GM21447 (cell line): ENCODE results near the gene SPC24.
"Not testable (repeated sequence)": the region's sequence is repeated elsewhere in the genome, so short reads cannot be mapped to it uniquely, and the experiment has no call there.

Source experiments
- ATAC-seq: cut with Tn5 transposase; IDR thresholded peaks from one replicate; pipeline ENCODE4 v1.9.1; 2021; ENCODE audit not compliant: unreplicated experiment

The SPC24 gene

DNA sequence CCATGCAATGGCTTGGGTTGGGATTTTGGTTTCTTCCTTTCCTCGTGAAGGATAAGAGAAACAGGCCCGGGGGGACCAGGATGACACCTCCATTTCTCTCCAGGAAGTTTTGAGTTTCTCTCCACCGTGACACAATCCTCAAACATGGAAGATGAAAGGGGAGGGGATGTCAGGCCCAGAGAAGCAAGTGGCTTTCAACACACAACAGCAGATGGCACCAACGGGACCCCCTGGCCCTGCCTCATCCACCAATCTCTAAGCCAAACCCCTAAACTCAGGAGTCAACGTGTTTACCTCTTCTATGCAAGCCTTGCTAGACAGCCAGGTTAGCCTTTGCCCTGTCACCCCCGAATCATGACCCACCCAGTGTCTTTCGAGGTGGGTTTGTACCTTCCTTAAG lies 24.1 kb downstream of the SPC24 start:
- no peak for ATAC-seq

DNA sequence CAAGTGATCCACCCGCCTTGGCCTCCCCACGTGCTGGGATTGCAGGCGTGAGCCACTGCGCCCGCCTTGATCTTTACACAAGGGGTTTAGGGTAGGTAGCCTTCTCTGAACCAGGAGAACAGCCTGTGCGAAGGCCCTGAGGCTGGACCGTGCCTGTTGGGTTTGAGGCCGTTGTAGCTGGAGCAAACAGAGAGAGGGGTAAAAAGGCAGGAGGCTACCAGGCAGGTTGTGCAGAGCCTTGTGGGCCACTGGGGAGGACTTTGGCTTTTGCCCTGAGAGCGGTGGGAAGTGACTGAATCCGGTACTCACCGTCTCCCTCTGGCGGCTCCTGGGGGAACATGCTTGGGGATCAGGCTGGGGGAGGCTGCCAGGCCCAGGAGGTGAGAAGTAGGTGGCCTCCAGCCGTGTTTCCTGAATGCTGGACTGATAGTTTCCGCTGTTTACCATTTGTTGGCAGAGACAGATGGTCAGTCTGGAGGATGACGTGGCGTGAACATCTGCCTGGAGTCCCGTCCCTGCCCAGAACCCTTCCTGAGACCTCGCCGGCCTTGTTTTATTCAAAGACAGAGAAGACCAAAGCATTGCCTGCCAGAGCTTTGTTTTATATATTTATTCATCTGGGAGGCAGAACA lies 24.6 kb downstream of the SPC24 start:
- ATAC-seq = no peak

DNA sequence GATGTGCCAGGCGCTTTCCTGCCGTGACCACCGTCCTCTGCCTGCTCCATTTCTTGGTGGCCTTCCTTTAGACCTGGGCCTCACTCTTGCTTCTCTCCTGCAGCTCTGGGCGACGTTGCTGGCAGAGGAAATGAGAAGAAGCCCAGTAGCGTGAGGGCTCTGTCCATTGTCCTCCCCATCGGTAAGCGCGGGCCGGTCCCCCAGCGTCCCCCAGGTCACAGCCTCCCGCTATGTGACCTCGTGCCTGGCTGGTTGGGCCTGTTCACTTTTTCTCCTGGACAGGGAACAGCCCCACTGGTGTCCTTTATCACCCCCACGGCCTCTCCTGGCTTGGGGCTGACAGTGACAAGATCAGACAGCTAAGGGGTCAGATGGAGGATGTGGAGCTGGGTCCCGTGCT lies 27.7 kb downstream of the SPC24 start:
- ATAC-seq = no peak

DNA sequence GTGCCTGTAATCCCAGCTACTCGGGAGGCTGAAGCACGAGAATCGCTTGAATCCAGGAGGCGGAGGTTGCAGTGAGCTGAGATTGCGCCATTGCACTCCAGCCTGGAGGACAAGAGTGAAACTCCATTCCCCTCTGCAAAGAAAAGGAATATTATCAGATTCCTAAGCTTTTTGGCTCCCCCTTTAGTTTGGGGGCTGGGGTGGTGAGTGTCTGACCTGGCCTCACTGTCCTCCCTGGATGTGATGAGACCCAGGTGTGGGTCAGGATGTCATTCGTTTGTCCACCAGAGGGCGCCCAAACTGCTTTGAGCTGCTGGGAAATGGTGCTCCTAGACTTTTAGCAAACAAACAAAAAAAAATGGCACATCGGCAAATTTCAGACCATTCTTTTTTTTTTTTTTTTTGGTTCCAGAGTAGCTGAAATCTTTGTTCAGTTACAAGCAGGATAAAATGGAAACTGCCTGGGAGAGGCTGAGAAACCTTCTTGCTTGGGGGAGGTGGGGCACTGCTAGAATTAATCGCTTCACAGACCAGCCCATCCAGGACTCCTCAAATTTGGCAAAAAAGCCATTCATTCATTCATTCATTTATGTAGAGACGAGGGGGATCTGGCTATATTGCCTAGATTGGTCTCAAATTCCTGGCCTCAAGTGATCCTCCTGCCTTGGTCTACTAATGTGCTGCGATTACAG lies 29.4 kb downstream of the SPC24 start:
- no peak for ATAC-seq

DNA sequence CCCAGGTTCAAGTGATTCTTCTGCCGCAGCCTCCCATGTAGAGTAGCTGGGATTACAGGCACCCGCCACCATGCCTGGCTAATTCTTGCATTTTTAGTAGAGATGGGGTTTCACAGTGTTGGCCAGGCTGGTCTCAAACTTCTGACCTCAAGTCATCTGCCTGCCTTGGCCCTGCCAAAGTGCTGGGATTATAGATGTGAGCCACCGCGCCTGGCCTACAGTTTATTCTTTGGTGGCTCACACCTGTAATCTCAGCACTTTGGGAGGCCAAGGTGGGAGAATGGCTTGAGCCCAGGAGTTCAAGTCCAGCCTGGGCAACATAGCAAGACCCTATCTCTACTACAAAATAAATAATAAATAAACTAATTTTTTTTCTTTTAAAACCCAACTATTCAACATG lies 31.4 kb downstream of the SPC24 start:
- not testable (repeated sequence) for ATAC-seq

DNA sequence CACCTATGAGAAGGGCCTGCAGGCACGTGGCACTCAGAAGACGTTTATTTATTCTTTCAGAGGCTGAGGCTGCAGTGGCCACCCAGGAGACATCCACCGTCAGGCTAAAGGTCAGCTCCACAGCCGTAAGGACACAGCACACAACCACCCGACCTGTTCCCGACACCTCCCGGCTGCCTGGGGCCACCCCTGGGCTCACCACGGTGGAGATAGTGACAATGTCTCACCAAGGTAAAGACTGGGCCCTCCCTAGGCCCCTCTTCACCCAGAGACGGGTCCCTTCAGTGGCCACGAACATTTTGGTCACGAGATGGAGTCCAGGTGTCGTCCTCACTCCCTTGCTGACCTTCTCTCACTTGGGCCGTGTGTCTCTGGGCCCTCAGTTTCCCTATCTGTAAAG lies 32.5 kb downstream of the SPC24 start:
- ATAC-seq = no peak

DNA sequence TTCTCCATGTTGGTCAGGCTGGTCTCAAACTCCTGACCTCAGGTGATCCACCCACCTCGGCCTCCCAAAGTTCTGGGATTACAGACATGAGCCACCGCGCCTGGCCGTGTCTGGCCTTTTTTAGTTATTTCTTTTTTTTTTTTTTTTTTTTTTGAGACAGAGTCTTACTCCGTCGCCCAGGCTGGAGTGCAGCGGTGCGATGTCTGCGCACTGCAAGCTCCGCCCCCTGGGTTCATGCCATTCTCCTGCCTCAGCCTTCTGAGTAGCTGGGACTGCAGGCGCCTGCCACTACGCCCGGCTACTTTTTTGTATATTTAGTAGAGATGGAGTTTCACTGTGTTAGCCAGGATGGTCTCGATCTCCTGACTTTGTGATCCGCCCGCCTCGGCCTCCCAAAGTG lies 33.6 kb downstream of the SPC24 start:
- not testable (repeated sequence) for ATAC-seq

DNA sequence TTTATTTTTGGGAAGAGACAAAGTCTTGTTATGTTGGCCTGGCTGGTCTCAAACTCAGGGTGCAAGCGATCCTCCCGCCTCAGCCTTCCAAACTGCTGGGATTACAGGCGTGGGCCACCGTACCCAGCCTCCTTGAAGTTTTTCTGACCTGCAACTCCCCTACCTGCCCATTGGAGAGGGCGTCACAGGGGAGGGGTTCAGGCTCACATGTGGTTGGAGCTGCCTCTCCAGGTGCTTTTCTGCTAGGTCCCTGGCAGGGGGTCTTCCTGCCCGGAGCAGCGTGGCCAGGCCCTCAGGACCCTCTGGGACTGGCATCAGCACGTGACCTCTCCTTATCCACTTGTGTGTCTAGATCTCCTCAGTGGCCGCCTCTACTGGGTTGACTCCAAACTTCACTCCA lies 39.1 kb downstream of the SPC24 start:
- no peak for ATAC-seq

DNA sequence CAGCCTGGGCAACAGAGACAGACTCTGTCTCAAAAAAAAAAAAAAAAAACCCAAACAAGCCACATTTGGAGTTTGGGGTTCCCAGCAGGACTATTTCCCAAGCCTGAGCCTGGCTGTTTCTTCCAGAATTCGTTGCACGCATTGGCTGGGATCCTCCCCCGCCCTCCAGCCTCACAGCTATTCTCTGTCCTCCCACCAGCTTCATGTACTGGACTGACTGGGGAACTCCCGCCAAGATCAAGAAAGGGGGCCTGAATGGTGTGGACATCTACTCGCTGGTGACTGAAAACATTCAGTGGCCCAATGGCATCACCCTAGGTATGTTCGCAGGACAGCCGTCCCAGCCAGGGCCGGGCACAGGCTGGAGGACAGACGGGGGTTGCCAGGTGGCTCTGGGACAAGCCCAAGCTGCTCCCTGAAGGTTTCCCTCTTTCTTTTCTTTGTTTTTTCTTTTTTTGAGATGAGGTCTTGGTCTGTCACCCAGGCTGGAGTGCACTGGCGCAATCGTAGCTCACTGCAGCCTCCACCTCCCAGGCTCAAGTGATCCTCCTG lies 39.6 kb downstream of the SPC24 start:
- no peak for ATAC-seq

DNA sequence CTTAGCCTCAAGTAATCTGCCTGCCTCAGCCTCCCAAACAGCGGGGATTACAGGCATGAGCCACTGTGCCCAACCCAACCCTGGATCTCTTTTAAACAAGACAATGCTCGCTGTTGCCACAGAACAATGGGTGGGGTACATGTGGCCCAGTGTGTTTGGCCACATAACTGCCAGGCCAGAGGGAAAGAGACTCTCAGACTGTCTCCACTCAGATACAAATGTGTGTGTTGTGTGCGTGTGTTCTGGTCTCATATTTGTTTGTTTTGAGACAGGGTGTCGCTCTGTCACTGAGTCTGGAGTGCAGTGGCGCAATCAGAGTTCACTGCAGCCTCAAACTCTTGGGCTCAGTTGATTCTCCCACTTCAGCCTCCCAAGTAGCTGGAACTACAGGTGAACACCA lies 40.5 kb downstream of the SPC24 start:
- no peak for ATAC-seq

DNA sequence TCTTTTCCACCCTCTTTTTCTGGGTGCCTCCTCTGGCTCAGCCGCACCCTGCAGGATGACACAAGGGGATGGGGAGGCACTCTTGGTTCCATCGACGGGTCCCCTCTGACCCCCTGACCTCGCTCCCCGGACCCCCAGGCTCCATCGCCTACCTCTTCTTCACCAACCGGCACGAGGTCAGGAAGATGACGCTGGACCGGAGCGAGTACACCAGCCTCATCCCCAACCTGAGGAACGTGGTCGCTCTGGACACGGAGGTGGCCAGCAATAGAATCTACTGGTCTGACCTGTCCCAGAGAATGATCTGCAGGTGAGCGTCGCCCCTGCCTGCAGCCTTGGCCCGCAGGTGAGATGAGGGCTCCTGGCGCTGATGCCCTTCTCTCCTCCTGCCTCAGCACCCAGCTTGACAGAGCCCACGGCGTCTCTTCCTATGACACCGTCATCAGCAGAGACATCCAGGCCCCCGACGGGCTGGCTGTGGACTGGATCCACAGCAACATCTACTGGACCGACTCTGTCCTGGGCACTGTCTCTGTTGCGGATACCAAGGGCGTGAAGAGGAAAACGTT lies 42.4 kb downstream of the SPC24 start:
- ATAC-seq = no peak

DNA sequence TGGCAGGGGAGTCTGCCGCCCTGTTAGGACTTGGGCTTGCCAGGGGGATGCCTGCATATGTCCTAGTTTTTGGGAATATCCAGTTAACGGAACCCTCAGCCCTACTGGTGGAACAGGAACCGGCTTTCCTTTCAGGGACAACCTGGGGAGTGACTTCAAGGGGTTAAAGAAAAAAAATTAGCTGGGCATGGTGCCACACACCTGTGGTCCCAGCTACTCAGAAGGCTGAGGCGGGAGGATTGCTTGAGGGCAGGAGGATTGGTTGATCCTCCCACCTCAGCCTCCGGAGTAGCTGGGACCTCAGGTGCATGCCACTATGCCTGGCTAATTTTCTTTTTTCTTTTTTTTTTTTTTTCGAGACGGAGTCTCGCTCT lies 43.8 kb downstream of the SPC24 start:
- ATAC-seq = no peak

DNA sequence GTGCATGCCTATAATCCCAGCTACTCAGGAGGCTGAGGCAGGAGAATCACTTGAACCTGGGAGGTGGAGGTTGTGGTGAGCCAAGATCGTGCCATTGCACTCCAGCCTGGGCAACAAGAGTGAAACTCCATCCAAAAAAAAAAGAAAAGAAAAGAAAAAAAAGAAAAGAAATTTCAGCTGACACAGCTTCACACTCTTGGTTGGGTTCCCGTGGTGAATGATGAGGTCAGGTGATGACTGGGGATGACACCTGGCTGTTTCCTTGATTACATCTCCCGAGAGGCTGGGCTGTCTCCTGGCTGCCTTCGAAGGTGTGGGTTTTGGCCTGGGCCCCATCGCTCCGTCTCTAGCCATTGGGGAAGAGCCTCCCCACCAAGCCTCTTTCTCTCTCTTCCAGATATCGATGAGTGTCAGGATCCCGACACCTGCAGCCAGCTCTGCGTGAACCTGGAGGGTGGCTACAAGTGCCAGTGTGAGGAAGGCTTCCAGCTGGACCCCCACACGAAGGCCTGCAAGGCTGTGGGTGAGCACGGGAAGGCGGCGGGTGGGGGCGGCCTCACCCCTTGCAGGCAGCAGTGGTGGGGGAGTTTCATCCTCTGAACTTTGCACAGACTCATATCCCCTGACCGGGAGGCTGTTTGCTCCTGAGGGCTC lies 44.3 kb downstream of the SPC24 start:
- ATAC-seq = no peak

DNA sequence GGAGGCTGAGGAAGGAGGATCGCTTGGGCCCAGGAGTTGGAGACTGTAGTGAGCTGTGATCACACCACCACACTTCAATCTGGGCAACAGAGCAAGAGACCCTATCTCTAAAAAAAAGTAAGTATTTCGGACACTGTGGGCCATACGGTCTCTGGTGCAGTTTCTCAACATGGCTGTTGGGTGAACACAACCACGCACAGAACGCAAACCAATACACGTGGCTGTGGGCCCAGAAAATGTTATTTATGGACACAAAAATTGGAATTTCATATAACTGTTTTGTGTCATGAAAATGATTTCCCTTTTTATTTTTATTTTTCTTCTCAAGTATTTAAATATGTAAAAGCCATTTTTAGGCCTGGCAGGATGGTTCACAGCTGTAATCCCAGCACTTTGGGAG lies 46.8 kb downstream of the SPC24 start:
- ATAC-seq = no peak

DNA sequence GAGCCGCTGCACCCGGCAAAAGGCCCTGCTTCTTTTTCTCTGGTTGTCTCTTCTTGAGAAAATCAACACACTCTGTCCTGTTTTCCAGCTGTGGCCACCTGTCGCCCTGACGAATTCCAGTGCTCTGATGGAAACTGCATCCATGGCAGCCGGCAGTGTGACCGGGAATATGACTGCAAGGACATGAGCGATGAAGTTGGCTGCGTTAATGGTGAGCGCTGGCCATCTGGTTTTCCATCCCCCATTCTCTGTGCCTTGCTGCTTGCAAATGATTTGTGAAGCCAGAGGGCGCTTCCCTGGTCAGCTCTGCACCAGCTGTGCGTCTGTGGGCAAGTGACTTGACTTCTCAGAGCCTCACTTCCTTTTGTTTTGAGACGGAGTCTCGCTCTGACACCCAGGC lies 49.1 kb downstream of the SPC24 start:
- no peak for ATAC-seq

DNA sequence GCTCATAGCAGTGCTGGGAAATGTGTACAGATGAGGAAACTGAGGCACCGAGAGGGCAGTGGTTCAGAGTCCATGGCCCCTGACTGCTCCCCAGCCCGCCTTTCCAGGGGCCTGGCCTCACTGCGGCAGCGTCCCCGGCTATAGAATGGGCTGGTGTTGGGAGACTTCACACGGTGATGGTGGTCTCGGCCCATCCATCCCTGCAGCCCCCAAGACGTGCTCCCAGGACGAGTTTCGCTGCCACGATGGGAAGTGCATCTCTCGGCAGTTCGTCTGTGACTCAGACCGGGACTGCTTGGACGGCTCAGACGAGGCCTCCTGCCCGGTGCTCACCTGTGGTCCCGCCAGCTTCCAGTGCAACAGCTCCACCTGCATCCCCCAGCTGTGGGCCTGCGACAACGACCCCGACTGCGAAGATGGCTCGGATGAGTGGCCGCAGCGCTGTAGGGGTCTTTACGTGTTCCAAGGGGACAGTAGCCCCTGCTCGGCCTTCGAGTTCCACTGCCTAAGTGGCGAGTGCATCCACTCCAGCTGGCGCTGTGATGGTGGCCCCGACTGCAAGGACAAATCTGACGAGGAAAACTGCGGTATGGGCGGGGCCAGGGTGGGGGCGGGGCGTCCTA lies 50.5 kb downstream of the SPC24 start:
- ATAC-seq = no peak

DNA sequence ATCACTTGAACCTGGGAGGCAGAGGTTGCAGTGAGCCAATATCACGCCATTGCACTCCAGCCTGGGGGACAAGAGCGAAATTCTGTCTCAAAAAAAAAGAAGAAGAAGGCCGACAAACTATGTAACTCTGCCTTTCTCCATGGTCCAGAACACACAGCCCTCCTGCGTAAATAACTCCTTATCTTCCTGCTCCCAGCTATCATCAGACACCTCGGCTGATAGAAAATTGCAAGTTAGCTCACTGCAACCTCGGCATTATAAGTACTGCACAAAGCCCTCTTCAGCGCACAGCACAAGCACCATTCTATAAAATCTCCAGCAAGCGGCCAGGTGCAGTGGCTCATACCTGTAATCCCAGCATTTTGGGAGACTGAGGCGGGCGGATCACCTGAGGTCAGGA lies 51.9 kb downstream of the SPC24 start:
- not testable (repeated sequence) for ATAC-seq

DNA sequence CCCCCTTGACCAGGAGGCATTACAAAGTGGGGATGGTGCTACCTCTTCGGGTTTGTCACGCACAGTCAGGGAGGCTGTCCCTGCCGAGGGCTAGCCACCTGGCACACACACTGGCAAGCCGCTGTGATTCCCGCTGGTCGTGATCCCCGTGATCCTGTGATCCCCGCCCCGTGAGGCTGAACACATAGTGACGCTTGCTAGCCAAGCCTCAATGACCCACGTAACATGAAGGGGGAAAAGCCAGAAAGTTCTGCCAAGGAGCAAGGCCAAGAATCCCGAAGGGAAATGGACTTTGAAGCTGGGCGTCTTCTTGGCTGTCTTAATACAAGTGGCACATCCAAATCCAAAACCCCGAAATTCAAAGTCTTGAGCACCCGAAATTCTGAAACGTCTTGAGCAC lies 52.6 kb downstream of the SPC24 start:
- no peak for ATAC-seq

DNA sequence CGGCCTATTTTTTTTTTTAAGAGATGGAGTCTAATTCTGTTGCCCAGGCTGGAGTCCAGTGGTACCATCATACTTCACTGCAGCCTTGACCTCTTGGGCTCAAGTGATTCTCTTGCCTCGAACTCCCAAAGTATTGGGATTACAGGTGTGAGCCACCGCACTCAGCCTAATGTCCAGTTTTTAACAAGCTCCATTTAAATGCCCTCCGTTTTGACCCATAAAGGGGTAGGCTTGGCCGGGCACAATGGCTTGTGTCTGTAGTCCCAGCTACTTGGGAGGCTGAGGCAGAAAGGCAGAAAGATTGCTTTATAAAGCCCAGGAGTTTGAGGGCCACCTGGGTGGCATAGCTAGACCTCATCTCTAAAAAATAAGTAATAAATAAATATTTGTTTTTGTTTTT lies 54.5 kb downstream of the SPC24 start:
- ATAC-seq = no peak

DNA sequence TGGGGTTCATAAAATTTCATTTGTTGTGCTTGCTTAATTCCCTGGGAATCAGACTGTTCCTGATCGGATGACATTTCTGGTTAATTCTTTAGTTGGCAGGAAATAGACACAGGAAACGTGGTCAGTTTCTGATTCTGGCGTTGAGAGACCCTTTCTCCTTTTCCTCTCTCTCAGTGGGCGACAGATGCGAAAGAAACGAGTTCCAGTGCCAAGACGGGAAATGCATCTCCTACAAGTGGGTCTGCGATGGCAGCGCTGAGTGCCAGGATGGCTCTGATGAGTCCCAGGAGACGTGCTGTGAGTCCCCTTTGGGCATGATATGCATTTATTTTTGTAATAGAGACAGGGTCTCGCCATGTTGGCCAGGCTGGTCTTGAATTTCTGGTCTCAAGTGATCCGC lies 55.5 kb downstream of the SPC24 start:
- ATAC-seq = no peak

DNA sequence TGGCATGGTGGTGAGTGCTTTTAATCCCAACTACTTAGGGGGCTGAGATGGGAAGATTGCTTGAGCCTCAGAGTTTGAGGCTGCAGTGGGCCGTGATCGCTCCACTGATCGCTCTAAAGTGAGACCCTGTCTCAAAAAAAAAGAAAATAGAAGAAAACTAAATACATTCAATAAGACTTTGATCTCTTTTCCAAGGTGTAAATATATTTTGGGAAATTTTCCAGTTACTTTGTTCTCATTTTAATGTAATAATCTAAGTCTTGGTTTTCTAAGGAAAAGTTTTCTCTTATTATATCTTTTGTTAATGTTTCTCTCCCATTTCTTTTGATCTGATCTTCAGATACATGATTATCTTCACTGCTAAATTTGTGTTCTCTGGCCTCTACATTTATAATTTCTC lies 56.7 kb downstream of the SPC24 start:
- ATAC-seq = no peak

DNA sequence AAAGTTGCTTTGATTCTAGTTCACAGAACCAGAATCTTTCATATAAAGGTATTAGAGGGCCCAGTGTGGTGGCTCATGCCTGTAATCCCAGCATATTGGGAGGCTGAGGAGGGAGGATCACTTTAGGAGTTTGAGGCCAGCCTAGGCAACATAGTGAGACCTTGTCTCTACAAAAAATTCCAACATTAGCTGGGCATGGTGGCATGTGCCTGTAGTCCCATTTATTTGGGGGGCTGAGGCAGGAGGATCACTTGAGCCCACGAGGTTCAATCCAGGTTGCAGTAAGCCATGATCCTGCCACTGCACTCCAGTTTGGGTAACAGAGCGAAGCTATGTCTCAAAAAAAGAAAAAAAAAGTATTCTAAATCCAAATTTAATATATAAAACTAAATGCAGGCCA lies 57.3 kb downstream of the SPC24 start:
- no peak for ATAC-seq
